ENCODE measurements around the gene ATAD5.
A peak's percentile ranks its signal among the peaks of the same experiment; 100 is the strongest.
"Not testable (repeated sequence)": the region's sequence is repeated elsewhere in the genome, so short reads cannot be mapped to it uniquely, and the experiment has no call there.

The ATAD5 gene

DNA sequence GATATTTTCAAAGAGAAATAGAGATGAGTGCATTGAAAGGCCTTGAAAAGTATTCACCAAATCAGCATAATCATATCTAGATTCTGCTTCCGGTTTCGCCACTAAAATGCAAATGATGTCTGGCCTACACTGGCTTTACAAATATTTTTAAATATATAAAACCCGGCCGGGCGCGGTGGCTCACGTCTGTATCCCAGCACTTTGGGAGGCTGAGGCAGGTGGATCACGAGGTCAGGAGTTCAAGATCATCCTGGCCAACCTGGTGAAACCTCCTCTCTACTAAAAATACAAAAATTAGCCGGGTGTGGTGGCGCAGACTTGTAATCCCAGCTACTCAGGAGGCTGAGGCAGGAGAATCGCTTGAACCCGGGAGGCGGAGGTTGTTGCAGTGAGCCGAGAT, 8.8 kb upstream of the ATAD5 start:
- DNase-seq (ENCODE audit: low read depth in 2 of 2), result not testable (repeated sequence)

DNA sequence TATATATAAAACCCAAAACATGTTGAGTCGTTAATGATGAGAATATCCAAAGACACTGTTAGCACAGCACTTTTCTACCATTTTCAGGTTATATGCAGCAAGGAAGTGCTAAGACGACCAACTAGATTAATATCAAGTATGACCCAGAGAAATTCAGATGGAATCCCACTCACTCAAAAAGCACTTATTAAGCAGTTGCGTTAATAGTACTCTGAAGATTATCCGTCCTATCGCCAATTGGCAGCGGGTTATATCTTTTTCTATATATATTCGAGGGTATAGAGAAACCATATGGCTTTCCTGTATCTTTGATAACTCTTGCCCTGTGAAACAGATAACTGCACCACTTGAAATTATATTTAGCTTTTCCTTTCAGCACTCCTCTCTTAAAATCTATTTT, 8.3 kb upstream of the ATAD5 start:
- no peak for DNase-seq (ENCODE audit: low read depth in 2 of 2)

DNA sequence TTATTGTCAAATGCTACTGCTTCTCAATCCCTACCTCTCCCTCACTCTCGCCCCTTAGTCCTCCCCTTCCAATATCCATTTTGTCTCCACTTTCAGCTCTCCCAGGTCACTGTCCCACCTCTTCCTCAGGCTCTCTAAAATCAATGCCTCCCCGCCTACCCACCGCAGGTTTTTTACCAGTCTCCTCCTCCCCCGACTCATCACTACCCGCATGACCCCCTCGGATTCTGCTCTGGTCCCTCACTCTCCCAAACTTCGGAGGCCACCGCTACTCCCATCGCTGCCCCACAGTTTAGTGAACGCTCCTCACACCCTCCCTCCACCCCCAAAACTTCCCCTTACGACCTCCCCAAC, 7.8 kb upstream of the ATAD5 start:
- no peak for DNase-seq (ENCODE audit: low read depth in 2 of 2)

DNA sequence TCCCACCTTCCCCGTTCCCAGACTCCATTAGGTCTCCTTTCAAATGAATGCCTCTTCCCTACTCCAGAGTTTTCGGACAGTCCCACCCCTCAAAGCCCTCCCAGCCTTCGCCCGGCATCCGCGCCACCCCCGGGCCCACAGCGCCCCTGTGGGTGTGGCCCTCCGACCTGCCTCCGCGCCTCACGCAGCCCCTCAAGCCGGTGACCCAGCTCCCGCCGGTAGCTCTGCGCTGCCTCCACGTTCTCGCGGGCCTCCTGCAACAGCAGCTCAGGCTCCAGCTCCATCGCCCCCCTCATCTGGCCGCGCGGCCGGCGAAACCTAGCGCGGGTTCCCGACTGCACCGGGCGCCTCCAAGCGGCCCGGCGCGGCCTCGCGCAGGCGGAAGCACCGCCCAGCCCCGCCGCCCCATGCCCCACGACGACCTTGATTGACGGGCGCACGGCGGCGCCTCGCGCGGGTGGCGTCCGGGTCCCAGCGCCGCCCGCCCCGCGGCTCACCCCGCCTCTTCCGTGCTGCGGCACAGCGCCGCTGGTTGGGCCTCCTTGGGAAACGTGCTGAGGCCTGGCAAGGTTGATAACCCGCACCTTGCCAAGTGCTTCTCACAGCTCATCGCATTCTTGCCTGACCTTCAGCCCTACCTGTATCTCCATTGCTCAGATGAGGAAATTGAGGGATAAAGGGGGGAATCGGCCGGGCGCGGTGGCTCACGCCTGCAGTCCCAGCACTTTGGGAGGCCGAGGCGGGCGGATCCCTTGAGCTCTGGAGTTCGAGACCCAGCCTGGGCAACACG, 7.2 kb upstream of the ATAD5 start, which contains the start of gene CRLF3:
Gene CRLF3 (minus strand): TSS at position 337 of the 790 bp plus-strand sequence. CDS start 41 bp downstream, at position 296.
- DNase-seq (ENCODE audit: low read depth in 2 of 2), result peak; percentile 69 to 88

DNA sequence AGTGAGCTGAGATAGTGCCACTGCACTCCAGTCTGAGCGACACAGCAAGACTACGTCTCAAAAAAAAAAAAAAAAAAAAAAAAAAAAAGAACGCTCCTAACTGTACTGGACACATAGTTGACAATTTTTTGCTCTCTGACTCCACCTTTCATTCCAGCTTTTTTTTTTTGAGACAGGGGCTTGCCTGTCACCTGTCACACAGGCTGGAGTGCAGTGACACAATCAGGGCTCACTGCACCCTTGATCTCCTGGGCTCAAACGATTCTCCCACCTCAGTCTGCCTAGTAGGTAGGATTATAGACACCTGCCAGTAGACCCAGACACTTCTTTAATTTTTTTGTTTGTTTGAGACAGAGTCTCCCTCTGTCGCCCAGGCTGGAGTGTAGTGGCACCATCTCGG, 4.7 kb upstream of the ATAD5 start:
- no peak for DNase-seq (ENCODE audit: low read depth in 2 of 2)

DNA sequence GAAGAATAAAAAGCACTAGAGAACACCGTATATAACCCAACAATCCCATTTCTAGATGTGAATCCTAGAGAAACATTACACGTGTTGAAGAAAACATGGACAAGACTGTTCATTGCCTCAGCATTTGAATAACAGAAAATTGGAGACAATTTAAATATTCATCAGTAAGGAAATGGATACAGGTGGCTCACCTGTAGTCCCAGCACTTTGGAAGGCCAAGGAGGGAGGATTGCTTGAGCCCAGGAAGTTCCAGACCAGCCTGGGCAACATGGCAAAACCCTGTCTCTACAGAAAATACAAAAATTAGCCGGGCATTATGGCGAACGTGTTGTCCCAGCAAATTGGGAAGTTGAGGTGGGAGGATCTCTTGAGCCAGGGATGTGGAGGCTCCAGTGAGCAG, 2.7 kb upstream of the ATAD5 start:
- DNase-seq (ENCODE audit: low read depth in 2 of 2), result no peak

DNA sequence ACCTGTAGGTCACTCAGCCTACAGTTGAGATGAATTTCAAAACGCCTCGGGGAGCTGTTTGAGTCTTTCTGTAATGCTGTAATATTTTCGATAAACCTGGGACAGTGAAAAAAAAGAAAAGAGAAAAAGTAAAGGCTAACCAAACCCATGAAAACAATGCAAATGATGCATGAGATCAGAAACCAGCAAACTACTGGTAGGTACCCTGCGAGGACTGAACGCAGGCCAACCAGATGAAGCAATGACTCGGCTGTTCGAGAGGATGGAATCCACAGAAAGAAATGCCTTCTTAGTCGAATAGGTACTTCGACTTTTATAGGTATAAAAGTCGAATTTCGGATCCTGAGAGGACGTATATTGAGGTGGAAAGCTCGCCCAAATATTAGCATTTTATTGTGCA, 509 bp upstream of the ATAD5 start:
- no peak for DNase-seq (ENCODE audit: low read depth in 2 of 2)

DNA sequence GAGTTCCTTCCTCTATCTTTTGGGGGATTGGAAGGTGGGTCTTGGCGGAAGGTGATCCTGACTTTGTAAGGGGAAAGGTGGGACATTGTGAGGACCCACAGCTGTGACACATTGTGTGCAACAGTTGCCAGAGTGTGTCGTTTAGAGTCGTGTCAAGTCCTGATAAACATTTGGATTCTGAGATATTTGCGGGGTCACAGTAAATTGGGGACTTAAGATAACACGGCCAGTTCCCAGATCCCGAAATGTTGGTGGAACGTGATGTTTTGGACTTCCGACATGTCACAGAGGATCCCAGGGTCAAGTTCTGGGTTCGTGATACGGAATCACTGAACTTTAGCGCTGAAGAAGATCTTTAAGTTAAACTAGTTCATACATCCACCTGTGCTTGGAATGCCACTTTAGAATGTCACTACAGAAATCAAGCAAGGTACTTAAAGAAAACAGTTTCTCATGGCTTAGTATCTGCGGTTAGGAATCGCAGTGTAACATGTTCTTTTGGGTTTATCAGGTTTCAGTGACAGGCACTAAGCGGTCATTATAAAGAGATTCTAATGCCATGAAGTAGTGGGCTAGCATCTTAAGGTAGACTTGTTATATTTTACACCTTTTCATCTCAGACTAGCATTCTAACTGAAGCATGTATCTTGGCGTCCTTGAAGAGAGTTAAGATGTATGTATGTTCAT, 815 bp downstream of the ATAD5 start:
- DNase-seq (ENCODE audit: low read depth in 2 of 2), result no peak

DNA sequence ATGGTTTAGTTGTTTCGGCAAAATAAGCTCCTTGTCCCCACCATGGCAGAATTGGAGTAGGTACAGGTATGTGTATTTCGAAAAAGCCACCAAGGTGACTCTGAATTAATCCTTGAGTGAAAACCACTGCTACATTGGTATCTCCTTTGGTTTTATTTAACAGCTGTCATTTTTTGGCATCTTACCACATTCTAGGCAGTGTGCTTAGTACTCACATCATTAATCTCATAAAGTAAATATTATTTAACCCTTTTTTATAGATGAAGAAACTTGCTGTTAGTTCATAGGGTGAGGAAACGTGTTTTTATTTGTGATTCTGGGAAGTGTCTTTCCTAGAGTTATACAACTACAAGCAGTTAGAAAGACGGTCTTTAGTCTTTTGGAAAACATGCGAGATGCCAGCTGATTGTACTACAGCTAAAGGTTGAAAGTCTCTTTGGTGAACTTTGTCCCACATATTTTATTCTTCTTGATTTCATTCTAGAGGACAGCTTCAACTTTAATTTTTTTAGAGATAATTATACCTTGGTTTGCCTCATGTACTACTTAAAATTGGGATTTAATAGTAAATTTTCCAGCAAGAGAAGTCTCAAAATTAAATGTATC, 6.5 kb downstream of the ATAD5 start:
- no peak for DNase-seq (ENCODE audit: low read depth in 2 of 2)

DNA sequence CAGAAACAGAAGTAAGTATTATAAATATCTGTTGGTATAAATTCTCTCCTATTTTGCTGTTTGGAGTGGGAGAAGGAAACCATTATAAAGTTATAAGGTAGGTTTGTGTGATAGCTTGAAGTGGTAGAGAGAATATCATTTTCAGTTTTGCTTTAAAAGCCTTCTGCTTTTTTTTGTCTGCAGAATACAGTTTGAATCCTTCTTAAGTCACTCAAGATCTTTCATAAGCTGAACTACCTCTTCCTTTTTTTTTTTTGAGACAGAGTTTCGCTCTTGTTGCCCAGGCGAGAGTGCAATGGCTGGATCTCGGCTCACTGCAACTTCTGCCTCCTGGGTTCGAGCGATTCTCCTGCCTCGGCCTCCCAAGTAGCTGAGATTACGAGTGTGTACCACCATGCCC, 9.0 kb downstream of the ATAD5 start:
- DNase-seq (ENCODE audit: low read depth in 2 of 2), result no peak

DNA sequence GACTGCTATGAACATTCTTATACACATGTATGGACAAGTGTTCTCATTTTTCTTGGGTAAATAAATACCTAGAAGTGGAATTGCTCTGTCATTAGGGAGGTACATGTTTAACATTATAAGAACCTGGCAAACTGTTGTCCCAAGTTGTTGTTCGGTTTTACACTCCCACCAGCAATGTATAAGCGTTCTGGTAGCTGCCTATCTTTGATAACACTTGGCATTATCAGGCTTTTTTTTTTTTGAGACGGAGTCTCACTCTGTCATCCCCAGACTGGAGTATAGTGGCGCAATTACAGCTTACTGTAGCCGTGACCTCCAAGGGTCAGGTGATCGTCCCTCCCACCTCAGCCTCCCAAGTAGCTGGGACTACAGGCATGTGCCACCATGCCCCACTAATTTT, 16.3 kb downstream of the ATAD5 start:
- no peak for DNase-seq (ENCODE audit: low read depth in 2 of 2)

DNA sequence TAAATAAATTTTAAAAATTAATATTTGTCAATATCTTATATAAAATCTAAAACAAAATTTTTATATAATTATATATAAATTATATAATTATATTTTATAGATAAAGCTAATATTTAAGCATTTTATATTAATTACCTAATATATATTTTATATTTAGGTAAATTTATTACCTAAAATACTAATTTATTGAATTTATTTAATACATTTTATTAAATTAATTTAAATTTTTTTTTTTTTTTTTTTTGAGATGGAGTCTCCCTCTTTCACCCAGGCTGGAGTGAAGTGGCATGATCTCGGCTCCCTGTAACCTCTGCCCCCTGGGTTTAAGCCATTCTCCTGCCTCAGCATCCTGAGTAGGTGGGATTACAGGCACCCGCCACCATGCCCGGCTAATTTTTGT, 22.4 kb downstream of the ATAD5 start:
- no peak for DNase-seq (ENCODE audit: low read depth in 2 of 2)

DNA sequence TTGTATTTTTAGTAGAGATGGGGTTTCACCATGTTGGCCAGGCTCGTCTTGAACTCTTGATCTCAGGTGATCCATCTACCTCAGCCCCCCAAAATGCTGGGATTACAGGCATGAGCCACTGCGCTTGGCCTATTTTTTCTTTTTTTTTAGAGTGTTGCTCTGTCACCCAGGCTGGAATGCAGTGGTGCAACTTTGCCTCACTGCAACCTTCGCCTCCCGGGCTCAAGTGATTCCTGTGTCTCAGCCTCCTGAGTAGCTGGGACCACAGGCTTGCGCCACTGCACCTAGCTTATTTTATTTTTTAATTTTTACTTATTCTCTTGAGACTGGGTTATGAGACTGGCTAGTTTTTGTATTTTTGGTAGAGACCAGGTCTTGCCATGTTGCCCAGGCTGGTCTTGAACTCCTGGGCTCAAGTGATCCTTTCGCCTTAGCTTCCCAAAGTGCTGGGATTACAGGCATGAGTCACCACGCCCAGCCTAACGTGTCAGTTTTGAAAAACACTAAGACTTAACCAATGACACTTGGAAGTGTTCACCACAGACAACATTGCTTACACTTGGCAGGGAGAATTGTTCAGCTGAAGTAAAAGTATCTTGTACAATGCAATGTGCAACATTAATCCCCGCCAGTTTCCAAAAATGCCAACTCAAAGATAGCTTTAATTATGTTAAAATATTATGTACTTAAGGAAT, 26.9 kb downstream of the ATAD5 start:
- DNase-seq (ENCODE audit: low read depth in 2 of 2), result no peak

DNA sequence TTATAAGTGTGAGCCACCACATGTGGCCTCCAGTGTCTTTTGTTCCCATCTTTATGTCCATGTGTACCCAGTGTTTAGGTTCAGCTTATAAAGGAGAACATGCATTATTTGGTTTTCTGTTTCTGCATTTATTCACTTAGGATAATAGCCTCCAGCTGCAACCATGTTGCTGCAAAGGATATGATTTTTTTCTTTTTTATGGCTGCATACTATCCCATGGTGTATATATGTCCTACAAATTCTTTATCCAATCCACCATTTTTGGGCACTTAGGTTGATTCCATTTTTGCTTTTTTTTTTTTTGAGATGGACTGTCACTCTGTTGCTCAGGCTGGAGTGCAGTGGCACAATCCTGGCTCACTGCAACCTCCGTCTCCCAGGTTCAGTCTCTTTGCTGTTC, 32.9 kb downstream of the ATAD5 start:
- no peak for DNase-seq (ENCODE audit: low read depth in 2 of 2)

DNA sequence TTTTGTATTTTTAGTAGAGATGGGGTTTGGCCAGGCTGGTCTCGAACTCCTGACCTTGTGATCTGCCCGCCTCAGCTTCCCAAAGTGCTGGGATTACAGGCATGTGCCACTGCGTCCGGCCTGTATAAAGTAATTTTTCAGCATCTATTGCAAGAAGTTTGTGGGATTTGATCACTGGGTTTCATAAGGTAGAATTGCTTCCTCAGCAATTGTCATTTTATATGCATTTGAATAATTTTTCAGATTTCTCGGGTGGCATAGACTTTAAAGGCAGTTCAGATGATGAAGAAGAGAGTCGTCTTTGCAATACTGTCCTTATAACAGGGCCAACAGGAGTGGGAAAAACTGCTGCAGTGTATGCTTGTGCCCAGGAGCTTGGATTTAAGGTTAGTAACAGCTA, 37.2 kb downstream of the ATAD5 start:
- DNase-seq (ENCODE audit: low read depth in 2 of 2), result no peak

DNA sequence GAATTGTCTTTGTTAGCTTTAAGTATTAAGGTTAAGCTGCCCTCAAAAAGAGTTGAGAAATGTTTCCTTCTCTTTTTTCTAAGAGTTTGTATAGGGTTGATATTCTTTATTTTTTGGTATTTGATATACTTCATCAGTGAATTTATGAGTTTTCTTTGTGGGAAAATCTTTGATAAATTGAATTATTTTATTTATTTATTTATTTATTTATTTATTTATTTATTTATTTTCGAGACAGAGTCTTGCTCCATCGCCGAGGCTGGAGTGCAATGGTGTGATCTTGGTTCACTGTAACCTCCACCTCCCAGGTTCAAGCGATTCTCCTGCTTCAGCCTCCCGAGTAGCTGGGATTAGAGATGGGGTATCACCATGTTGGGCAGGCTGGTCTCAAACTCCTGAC, 54.4 kb downstream of the ATAD5 start:
- DNase-seq (ENCODE audit: low read depth in 2 of 2), result no peak

DNA sequence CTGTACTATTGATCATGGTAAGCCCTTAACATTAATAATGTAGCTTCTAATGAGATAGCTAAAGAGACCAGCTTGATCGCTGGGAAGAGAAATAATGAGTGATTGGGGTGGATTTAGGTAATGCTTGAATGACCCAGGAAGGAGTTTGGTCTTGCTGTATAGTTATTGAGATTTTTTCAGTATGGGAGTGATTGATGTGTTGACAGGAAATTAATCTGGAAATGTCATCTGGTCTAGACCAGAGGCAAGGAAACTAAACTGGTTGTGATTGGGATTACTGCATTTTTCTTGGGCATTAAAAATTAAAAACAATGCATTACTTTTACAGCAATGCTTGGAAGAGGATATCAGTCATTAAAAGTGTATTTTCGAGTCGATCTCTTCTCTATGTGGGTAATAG, 62.5 kb downstream of the ATAD5 start:
- no peak for DNase-seq (ENCODE audit: low read depth in 2 of 2)

DNA sequence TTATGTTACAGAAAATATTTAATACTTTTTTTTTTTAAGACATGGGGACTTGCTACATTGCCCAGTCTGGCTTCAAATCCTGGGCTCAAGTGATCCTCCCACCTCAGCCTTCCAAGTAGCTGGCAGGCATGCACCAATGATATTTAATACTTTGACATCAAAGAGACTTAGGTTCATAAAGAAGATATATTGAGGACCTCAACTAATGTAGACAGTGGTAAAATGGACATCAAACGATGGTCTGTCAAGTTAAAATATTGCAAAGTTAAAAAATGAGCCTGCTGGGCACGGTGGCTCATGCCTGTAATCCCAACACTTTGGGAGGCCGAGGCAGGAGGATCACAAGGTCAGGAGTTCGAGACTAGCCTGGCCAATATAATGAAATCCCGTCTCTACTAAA, 65.5 kb downstream of the ATAD5 start:
- DNase-seq (ENCODE audit: low read depth in 2 of 2), result no peak

DNA sequence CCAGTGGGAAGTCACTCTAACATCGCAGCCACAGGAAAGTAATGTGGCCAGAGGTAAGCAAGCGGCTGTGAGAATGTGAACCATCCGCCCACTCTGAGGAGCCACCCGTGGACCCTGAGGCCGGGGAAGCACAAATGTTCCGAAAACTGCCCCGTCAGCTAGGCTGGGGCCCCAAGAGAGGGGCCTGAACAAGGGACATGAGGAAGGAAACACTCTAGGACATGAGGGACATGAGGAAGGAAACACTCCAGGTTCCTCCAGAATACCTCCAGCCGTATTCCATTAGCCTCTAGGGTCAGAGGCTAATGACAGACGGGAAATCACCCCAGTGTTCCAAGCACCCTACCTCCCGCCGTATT, 74.0 kb downstream of the ATAD5 start:
- DNase-seq (ENCODE audit: low read depth in 2 of 2), result no peak

DNA sequence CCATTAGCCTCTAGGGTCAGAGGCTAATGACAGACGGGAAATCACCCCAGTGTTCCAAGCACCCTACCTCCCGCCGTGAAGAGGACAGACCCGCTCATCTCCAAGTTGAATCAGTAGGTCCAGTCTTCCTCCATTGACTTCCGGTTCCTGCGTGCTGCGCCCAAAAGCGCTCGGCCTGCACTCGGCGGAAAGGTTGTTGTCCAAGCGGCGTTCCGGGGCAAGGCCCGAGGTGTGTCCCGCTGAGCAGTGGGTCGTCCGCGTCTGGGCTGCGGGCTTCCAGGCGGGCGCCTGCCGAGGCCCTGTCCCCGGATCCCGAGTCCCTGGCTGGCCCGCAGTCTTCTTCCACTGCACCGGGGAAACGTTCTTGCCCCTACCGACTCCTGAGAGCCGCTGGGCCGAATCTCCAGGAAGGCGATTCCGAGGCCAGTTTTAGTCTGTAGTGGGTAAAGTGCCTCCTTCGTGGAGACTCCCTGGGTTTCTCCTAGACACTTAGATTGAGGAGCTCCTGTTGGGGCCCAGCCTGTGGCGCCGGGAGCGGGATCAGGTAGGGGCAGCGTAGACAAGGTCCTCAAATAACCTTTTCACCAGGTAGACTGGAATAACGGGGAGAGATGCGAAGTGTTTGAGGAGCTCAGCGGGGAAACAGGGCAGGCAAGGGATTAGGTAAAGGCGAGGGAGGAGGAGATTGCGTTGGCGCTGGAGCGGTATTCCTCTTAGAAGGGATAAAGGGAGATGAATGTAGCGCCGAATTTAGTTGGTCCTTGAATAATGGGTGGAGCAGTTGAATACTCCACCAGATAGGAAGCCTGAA, 74.5 kb downstream of the ATAD5 start, which contains the start of gene TEFM:
Gene TEFM (minus strand): TSS at position 138 of the 811 bp plus-strand sequence. CDS start 40 bp downstream, at position 98.
- DNase-seq (ENCODE audit: low read depth in 2 of 2), result peak; percentile 77

DNA sequence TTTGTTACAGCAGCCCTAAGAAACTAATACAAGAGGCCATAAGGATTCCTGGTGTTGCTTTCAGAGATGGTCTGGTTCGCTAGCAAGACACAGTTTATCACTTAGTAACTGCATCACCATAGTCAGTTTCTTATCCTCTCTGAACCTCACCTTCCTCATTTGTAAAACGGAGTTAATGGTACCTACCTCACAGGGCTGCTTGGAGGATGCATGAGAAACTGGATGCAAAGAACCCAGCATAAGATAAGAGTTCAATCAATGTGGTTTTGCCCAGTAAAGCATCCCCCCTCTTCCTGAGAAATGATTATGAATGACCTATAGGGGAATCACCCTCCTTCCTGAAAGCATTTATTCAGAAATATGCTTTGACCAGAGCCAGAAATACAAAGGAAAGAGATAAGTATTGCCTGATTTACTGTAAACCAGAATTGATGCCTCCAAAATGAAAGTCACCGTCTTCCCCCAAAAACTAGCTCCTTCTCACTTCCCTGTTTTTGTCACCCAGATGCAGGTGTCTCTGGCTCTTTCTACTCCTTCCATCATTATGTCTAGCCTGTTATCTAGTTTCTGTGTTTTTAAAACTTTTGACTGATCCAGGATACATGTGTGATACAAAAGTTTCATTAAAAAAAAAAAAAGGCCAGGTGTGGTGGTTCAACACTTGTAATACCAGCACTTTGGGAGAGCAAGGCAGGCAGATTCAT, 77.1 kb downstream of the ATAD5 start:
- no peak for DNase-seq (ENCODE audit: low read depth in 2 of 2)

Data from stimulated activated CD8-positive, alpha-beta memory T cell treated with anti-CD3 and anti-CD28 coated beads, Interleukin-7, amount 100 ng/mL, for 4 hours (primary cell).